Choroid plexus epithelial cell (primary cell): ENCODE measurements around the gene MMP17.

Experiments
- DNase-seq: peaks from one replicate; pipeline ENCODE4 v3.0.0-alpha.2; 2010; ENCODE audit warnings: low read depth
- H3K4me3 ChIP-seq: 2 replicates; pipeline ENCODE4 v1.5.1; 2011; ENCODE audit warnings: low read depth, mild to moderate bottlenecking, control low read depth, low read length, moderate library complexity
- TF ChIP-seq, protein P1 (sequence below): conservative IDR thresholded peaks from 2 replicates; pipeline ENCODE4 v1.5.1; 2011; ENCODE audit warnings: low read depth, mild to moderate bottlenecking, control low read depth, inconsistent platforms, low read length, moderate library complexity

Gene MMP17

DNA sequence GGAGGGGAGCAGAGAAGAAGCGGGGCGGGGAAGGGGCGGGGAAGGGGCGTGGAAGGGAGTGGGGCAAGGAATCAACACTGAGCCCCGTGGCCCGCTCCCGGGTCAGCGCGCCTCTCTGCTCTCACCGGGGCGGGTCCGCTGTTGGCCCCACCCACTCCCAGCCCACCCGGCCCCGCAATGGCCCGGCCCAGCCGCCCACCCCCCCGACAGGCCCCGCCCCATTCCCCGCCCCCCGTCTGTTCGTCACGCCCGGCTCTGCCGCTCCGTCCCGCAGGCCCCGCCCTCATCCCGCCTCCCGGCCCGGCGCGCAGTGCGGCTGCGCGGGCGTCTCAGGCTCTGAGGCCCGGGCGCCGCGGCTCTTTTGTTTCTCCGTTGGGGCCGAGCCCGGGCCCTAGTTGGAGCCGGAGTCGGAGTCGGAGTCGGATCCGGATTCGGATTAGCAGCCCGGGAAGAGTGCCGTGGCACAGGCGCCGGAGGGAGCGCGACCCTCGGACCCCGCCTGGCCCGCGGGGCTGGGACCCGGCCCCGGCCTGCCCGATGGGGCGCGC lies 66.2 kb downstream of the MMP17 start, which contains the start of gene ULK1:
Gene ULK1, plus strand, starts transcription at position 310 of the 548 bp plus-strand sequence. CDS start 380 bp downstream, outside the sequence.
- TF ChIP-seq, protein P1, sequence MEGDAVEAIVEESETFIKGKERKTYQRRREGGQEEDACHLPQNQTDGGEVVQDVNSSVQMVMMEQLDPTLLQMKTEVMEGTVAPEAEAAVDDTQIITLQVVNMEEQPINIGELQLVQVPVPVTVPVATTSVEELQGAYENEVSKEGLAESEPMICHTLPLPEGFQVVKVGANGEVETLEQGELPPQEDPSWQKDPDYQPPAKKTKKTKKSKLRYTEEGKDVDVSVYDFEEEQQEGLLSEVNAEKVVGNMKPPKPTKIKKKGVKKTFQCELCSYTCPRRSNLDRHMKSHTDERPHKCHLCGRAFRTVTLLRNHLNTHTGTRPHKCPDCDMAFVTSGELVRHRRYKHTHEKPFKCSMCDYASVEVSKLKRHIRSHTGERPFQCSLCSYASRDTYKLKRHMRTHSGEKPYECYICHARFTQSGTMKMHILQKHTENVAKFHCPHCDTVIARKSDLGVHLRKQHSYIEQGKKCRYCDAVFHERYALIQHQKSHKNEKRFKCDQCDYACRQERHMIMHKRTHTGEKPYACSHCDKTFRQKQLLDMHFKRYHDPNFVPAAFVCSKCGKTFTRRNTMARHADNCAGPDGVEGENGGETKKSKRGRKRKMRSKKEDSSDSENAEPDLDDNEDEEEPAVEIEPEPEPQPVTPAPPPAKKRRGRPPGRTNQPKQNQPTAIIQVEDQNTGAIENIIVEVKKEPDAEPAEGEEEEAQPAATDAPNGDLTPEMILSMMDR, result no peak
- peak within 1 kb of the TSS; percentile 71 for H3K4me3 ChIP-seq
- peak; percentile 89 for DNase-seq

DNA sequence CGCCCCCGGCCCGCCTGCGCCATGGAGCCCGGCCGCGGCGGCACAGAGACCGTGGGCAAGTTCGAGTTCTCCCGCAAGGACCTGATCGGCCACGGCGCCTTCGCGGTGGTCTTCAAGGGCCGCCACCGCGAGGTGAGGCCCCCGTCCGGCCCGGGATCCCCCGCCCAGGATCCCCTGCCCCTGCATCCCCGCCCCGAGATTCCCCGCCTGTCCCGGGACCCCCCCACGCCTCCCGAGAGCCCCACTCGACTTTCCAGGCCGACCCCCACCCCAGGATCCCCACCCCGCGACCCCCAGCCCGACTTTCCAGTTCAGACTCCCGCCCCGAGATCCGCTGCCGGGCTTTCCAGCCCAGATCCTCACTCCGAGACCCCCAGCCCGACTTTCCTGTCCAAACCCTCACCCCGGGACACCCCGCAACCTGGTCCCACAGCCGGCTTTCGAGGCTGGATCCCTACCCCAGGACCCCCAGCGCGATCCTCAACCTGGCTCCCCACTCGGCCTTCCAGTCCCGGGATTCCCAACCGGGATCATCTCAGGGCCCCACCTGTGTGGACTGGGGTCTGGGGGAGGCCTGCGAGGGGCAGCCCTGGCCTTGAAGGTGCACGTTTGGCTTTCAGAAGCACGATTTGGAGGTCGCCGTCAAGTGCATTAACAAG lies 66.9 kb downstream of the MMP17 start:
- no peak for DNase-seq

DNA sequence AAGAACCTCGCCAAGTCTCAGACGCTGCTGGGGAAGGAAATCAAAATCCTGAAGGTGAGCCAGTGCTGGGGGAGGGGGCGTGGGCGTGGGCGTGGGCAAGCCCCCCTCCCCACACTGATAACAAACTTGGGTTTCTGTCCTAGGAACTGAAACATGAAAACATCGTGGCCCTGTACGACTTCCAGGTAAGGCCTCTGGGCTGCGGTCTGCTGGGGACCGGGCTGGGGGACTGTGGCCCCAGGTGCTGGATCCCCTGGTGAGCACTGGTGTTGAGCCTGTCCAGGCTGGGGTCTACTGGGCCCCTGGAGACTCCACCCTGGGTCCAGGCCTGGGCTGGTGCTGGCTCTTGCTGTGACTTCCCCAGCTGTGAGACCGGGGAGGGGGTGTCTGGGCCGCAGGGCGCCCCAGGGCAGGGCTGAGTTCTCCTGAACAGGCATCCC lies 67.5 kb downstream of the MMP17 start:
- H3K4me3 ChIP-seq, result peak overlapping the region; percentile 71
- TF ChIP-seq, protein P1, result no peak
- peak; percentile 15 for DNase-seq

More for the DNA sequence above, 66.9 kb downstream of the MMP17 start:
- TF ChIP-seq, protein P1, result no peak
- H3K4me3 ChIP-seq, result peak overlapping the region; percentile 71

DNA sequence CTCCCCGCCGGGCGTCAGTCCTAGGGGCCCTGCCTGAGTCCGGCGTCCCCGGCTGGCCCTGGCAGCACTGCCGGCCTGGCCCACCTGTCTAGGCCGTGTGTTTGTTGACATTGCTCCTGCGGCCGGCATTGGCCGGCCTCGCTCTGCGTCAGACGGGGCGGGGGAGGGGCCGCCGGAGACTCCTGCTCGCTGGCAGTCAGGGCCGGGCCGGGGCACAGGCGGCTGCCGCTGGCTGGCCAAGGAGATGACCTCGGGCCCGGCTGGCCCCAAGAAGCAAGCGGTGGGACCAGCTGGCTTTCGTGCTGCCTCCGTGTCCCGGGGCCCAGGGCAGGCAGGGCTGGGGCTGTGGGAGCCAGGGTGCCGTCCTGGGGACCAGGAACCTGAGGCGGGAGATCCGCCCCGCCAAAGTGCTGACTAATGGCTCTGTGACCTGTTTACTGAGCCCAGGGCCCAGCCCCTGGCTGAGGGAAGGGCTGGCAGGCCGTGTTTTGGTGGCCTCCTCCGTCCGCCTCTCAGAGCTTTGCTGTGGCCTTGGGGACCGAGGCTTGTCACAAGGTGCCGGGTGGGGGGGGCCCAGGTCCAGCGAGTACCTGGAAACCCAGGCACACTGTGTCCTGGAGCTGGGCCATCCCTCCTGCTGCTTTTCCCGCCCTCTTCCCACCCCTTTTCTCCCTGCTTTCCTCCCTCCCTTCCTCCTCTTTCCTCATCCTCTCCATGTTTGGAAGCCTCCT lies 68.1 kb downstream of the MMP17 start:
- TF ChIP-seq, protein P1, result no peak
- DNase-seq, result peak; percentile 89
- peak overlapping the region; percentile 71 for H3K4me3 ChIP-seq

DNA sequence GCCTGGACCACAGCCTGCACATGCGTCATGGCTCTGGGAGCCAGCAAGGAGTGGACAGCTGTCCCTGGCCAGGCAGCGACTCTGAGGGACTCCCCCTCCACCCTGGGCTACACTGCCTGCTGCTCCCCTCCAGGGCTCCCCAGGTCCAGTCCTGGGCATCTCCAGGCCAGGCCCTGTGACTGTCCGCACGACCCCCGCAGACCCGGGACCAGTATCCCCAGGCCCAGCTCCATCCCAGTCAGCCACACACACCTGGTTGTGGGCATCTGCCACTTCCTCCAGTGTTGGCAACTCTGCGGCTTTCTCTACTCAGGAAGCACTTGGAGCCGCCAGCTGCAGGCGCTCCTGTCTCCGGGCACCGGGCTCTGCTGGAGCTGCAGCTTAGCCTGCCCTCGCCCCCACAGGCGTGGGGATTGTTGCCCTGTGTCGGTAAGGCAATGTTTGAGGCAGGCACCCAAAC lies 68.6 kb downstream of the MMP17 start:
- TF ChIP-seq, protein P1, result no peak
- DNase-seq, result no peak
- H3K4me3 ChIP-seq, result peak overlapping the region; percentile 71

DNA sequence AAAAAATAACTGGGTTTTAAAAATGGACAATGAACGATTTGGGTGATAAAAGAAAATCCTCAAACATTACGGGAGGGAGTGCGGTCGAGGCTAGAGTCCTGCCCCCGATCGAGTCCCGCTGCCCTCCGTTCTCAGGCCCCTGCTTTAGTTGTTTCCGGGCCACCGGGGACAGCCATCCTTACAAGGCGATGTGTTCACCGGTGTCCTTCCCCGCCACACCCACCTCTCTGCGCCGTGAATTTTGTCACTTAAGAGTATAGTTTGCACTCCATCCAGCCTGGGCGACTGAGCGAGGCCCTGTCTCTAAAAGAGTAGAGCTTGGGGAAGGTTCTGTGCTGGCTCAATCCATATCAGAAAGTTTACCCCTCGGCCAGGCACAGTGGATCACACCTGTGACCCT lies 69.1 kb downstream of the MMP17 start:
- no peak for DNase-seq
- no peak overlapping the region for H3K4me3 ChIP-seq
- TF ChIP-seq, protein P1, result no peak
